Right atrium auricular region (tissue), 2 donors: ENCODE data around the gene SH3BP4. TPM values are rescaled to one million over a fixed set of nuclear protein-coding genes. Genes with fewer than 3 reads are reported as not detected.
A peak's percentile ranks its signal among the peaks of the same experiment; 100 is the strongest.

Experiments used
- DNase-seq: peaks from one replicate; pipeline ENCODE4 v3.0.0-alpha.2; 2019; ENCODE audit warnings: low spot score
- H3K27ac ChIP-seq, 2 donors: fragments of 200-600 bp; sonication (generic); 1 replicate in 1 of 2; 2 replicates in 1 of 2; pipeline ENCODE4 v1.5.1; 2016 to 2019
- H3K27me3 ChIP-seq, 2 donors: fragments of 200-600 bp; sonication (generic); one replicate each; pipeline versions ENCODE4 v1.5.1 to v1.6.0; 2017 to 2019
- H3K36me3 ChIP-seq: fragments of 200-600 bp; sonication (generic); one replicate; pipeline ENCODE4 v1.5.1; 2016
- H3K4me1 ChIP-seq, 2 donors: fragments of 200-600 bp; sonication (generic); one replicate each; pipeline versions ENCODE4 v1.5.1 to v1.6.0; 2017 to 2019
- H3K4me3 ChIP-seq, 2 donors: fragments of 200-600 bp; sonication (generic); 1 replicate in 1 of 2; 2 replicates in 1 of 2; pipeline ENCODE4 v1.5.1; 2017 to 2019; ENCODE audit warnings: mild to moderate bottlenecking in 1 of 2, moderate library complexity in 1 of 2
- H3K9me3 ChIP-seq, 2 donors: fragments of 200-600 bp; sonication (generic); one replicate each; pipeline ENCODE4 v1.5.1; 2019
- CTCF ChIP-seq, 2 donors: fragments of 200-600 bp; sonication (generic); IDR thresholded peaks; one replicate each; pipeline ENCODE4 v1.5.1; 2019; ENCODE audit warnings: antibody characterized with exemption in 2 of 2
- total RNA-seq, 2 donors: library from RNA; depleted of rRNA; stranded (reverse); fragments of >200 nt; gene quantifications; one replicate each; pipeline ENCODE4 v1.1.0, GENCODE V29; 2016

The SH3BP4 gene
- total RNA-seq, 2 donors from 2014 or later, result 27.2 to 34.5 TPM

DNA sequence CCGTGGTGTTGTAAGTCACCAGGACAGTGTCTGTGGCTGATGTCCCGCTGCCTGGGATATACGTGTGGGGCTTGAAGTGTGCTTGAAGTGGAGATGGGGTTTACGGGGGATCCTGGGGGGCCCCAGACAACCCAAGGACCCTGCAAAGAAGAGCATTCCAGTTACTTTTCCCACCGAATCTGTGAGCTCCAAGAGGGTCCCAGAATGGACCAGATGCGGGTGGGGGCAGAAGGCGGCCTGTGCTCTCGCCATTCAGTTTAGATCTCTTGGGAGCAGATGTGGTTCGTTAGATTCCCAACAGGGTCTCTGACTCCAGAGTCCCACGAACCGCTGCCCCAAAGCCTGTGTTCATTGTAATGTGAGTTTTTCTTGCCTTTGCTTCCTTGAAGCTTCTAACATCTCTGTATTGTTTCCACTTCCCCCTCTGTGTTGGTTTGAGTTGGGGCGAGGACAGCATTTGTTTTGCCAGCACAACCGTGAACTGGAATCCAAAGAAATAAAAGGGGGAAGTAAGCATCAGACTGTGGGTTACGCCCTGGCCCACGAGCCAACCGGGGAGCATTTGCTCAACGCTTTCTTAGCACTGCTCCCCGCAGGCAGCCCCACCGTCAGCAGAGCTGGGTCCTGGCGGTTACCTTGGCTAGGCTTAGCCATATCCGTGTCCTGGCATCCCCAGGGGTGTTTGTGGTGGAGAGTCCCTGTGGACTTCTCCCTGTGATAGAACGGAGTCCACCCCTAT, 92.1 kb downstream of the SH3BP4 start:
- Histone ChIP-seq H3K9me3 (no peaks in the 10 kb centered on the region), H3K4me1 (peaks cover 0 to 28% of the 10 kb centered on the region in 2 donors), H3K27ac (peak overlapping the region in 1 of 2 donors; percentile 28), H3K4me3 (no peak overlapping the region), H3K27me3 (no peaks in the 10 kb centered on the region), H3K36me3 (peaks cover 29% of the 10 kb centered on the region)
- no peak for DNase-seq
- TF ChIP-seq CTCF (IDR thresholded peaks at IDR 0.05), result no peak

DNA sequence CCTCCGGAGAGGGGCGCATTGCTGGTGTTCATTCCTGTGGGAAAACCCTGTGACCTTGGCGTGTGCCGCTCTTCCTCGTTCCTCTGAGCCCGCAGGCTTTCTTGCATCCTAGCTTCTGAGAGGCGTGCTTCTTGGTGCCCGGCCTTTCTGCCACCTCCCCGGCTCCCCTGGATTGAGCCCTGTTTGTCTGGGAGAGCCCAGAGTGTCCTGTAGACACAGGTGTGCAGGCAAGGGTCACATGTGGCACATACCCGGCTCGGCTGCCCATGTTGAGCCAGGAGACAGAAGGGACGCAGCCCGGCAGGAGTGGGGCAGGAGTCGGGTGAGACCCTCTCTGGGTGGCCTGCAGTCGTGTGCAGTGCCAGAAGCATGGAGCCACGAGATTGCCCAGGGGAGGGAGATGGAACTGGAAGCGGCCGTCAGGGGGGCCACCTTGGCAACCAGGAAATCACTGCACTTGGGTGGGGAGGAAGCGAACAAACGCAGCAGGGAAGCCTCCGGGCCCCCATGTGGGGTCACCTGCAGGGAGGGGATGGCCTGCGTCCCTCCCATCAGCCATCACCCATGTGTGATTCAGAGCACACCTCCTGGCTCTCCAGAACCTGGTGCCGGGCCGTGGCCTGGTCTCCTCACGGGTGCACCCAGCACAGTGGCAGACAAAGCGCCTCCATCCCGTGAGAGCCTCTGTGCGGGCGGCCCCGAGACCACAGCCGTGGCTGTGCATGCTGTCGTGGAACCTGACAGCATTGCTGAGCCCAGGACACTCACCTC, 92.9 kb downstream of the SH3BP4 start:
- Histone ChIP-seq H3K27me3 (no peaks in the 10 kb centered on the region), H3K27ac (peak overlapping the region in 1 of 2 donors; percentile 28)
- no peak for DNase-seq

GRCh38 chr2:235045336-235045972, 93.6 kb downstream of the SH3BP4 start:
- TF ChIP-seq CTCF (IDR thresholded peaks at IDR 0.05), result no peak

More for the DNA sequence above, 92.9 kb downstream of the SH3BP4 start:
- Histone ChIP-seq H3K4me3 (no peak overlapping the region), H3K9me3 (no peaks in the 10 kb centered on the region), H3K36me3 (peaks cover 29% of the 10 kb centered on the region), H3K4me1 (peaks cover 0 to 36% of the 10 kb centered on the region in 2 donors)
- no peak for TF ChIP-seq CTCF (IDR thresholded peaks at IDR 0.05)

GRCh38 chr2:235045973-235046343, 94.1 kb downstream of the SH3BP4 start:
- no peak overlapping the region for H3K4me3 ChIP-seq
- no peak for TF ChIP-seq CTCF (IDR thresholded peaks at IDR 0.05)
- H3K4me1 ChIP-seq, result peaks cover 0 to 47% of the 10 kb centered on the region in 2 donors
- no peaks in the 10 kb centered on the region for H3K9me3 ChIP-seq
- no peak overlapping the region for H3K27ac ChIP-seq
- DNase-seq, result no peak
- H3K36me3 ChIP-seq, result peaks cover 26% of the 10 kb centered on the region
- H3K27me3 ChIP-seq, result no peaks in the 10 kb centered on the region

More at GRCh38 chr2:235045336-235045972, 93.6 kb downstream of the SH3BP4 start:
- Histone ChIP-seq H3K27me3 (no peaks in the 10 kb centered on the region), H3K9me3 (no peaks in the 10 kb centered on the region), H3K36me3 (peaks cover 29% of the 10 kb centered on the region), H3K4me1 (peaks cover 0 to 42% of the 10 kb centered on the region in 2 donors), H3K4me3 (no peak overlapping the region), H3K27ac (no peak overlapping the region)
- no peak for DNase-seq

GRCh38 chr2:235046589-235046988, 94.8 kb downstream of the SH3BP4 start:
- peaks cover 0 to 54% of the 10 kb centered on the region in 2 donors for H3K4me1 ChIP-seq
- H3K4me3 ChIP-seq, result no peak overlapping the region
- no peak for TF ChIP-seq CTCF (IDR thresholded peaks at IDR 0.05)
- H3K27ac ChIP-seq, result no peak overlapping the region
- H3K27me3 ChIP-seq, result no peaks in the 10 kb centered on the region
- no peak for DNase-seq
- no peaks in the 10 kb centered on the region for H3K9me3 ChIP-seq
- H3K36me3 ChIP-seq, result peaks cover 20% of the 10 kb centered on the region
